ENCODE data around the gene ISG20L2.

Gene ISG20L2

DNA sequence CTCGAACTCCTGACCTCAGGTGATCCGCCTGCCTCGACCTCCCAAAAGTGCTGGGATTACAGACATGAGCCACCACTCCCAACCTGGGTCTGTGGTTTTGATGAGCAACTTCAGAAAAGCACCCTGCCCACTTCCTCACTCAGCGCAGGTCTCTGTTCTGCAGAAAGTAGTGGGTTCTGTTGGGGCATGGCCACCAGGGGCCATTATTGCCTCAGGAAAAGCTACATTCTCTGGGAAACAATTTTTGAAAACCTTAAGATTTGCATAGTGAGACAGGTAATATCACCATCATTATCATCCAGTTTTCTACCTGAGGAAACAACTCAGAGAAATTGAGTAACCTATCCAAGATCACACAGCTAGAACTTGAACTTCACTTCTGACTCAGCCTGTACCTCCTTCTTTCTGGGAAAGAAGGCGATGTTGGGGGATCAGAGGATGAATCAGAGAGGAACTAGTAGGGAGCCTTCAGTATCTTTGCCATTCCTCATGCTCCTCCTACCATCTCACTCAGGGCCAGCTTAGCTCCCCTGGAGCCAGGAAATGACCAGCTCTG lies 44.3 kb downstream of the ISG20L2 start:
- DNase-seq: peak; percentile 20

DNA sequence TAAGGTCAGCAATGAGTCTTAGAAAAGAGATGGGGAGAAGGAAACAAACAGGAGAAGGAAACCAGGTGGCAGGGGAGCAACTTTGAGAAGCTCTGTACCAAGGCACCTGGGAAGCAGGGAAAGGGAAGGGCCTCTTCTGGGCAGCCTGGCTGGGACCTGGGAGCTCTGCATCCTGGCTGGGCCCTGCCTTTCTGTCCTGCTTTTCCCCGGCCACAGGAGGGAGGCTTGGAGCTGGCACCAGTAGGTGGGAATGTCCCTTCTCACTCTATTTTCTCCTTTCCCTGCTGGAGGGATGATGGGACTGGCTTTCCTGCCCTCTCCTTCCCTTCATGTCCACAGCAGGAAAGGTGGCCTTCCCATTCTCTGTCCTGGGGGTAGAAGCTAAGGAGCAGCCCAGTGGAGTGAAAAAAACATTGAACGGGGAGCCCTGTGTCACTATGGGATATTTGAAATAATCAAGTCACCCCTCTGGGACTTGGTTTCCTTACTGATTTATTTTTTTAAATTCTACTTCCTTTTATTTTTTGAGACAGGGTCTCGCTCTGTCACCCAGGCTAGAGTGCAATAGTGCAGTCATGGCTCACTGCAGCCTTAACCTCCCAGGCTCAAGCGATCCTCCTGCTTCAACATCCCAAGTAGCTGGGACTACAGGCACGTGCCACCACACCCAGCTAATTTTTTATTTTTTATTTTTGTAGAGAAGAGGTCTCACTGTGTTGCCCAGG lies 46.2 kb downstream of the ISG20L2 start:
- no peak for DNase-seq

DNA sequence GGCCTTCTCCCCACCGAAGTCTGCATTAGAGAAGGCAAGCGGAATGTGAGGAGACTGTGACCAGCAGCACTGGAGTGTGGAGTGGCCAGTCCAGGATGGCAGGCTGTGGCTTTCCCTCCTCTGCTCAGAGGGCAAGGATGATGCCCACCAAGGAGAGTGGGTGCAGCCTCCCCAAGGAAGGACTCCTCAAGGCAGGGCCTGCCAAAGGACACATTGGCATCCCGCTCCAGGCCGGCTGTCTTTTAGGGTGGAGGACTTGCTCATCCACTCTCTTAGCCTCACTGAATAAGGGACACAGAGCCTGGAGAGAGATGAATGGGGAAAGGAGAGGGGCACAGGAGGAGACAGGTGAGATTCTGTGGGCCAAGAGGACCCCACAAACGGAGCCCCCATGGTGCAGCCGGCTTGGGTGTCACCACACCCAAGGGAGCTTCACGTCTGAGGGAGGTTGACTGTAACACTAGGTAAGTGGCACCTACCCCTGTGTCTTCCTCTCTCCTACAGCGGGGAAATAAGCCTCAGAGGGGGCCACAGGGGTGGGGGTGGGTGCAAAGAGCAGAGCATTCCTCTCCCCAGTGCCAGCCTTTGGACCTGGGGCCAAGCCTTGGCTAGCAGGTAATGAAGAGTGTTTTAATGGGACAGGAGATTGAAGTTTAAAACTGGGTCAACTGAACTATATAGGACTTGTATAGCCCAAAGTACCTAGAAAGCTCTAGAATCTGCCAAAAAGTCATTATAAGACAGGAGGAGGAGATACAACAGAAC lies 47.2 kb downstream of the ISG20L2 start:
- DNase-seq: no peak

DNA sequence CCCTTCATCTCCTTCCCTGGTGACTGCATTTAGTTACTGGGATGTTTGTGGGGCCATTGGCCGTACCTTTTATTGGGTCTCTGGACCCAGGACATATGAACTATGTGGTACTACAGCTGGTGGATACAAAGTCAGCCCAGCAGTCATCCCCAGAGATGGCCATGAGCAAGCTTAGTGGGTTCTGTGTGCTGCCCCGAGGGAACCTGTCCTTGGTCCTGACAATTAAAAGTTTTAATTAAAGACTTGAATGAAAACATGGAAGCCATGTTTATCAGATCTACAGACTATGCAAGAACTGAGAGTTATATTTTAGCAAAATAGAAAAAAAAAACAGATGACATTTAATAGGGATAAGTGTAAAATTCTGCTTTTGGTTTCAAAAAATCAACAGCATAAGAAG lies 48.5 kb downstream of the ISG20L2 start:
- DNase-seq: no peak

DNA sequence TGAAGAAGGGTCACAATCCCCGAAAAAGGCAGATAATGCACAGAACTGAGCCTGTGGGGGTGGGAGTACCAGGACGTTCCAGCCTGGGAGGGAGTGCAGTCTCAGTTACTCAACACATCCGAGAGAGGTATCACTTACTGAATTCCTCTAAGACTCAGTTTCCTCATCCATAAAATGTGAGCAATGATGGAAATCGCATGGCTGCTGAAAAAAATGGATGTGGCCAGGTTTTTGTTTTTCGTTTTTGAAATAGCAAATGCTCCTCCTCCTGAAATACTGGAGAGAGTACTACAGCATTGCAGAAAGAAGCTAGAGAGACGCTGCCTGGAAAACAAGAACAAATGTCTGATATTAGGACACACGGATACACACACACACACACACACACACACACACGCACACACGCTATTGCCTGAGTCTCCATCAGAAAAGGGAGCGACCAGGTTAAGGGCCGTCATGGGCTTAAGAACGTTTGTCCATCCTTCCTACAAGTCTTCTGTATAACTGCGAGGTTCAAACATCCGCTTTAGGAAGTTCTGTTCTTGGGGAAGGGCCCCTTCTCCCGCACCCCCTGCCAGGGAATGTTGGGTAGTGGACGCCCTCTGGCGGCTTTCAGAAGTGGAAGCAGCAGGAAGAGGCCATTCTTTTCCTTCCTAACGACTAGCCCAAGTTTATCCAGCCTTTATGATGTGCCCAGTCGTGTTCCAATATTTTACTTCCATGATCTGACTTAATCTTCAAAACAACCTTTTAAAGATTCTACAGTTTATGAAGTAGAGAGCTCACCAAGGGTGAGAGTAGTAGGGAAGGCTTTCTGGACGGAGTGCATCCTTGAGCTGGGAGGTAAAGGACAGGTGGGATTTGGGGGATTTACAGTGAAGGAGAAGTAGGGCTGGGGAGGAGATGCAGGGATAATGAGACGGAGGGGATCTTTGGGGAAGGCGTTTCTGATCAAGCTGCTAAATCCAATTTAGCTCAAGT lies 50.7 kb downstream of the ISG20L2 start:
- peak; percentile 51 for DNase-seq

DNA sequence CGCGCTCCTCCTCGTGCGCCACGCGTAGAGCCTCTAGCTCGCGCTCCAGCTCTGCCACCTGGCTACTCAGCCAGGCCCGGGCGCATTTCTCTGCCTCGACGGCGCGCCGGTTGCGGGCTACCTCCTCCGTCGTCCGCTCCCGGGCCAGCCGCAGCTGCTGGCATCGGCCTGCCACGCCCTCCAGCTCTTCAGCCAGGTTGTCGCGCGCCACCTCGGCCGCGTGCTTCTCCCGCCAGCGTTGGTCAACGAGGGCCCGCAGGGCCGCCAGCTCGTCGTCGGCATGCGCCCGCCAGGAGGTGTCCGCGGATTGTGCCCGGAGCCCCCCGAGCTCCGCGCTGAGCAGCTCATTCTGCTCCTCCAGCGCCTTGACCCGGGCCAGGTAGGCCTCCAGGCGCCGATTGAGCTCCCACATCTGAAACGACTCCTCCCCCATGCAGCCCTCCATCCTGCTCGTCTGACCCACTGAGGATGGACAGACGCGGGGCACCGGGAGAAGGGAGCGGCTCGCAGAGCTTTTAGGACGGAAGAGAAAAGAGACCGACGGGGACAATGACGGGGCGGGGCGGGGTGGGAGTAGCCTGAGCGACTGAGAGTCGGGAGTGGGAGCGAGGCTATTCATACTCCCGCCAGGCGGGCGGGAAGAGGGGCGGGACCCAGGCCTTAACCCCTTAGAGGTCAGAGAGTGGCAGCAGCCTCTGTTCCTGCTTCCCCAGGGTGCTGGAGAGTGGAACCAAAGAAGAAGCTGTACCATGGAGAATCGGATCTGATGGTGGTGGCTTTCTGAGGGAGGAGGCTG lies 51.5 kb downstream of the ISG20L2 start, which contains the start of gene NES:
Gene NES (minus strand): TSS at position 588 of the 796 bp plus-strand sequence. CDS start 143 bp downstream, at position 445.
- DNase-seq: peak; percentile 13

DNA sequence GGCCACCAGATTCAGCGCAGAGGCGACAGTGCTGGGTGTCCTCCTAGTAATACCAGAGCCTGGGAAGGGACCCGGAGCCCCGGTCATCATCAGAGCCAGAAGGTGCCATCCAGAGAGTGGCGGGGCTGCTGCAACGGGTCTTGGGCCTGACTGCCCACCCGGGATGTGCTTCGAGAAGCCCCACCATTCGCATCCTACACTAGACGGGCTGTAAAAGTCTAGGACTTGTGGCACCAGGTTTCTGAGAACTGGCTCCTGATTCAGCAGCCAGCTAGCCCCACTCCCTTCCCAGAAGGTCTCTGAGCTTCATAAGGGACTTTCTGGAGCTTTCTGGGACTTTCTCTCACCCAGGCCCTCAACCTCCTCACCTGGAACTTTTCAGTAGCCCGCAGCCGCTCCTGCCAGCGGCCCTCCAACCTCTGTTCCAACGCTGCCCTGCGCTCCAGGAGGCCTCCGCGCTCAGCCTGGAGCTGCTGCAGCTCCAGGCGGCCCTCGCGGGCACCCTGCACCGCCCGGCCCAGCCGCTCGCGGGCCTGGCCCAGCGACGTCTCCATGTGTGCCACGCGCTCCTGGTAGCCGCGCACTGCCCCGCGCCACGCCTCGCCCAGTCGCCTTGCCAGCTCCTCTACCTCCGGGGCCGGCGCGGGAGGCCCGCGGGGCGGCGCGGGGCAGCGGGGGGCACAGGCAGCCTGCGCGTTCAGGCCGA lies 52.3 kb downstream of the ISG20L2 start:
- DNase-seq: no peak

DNA sequence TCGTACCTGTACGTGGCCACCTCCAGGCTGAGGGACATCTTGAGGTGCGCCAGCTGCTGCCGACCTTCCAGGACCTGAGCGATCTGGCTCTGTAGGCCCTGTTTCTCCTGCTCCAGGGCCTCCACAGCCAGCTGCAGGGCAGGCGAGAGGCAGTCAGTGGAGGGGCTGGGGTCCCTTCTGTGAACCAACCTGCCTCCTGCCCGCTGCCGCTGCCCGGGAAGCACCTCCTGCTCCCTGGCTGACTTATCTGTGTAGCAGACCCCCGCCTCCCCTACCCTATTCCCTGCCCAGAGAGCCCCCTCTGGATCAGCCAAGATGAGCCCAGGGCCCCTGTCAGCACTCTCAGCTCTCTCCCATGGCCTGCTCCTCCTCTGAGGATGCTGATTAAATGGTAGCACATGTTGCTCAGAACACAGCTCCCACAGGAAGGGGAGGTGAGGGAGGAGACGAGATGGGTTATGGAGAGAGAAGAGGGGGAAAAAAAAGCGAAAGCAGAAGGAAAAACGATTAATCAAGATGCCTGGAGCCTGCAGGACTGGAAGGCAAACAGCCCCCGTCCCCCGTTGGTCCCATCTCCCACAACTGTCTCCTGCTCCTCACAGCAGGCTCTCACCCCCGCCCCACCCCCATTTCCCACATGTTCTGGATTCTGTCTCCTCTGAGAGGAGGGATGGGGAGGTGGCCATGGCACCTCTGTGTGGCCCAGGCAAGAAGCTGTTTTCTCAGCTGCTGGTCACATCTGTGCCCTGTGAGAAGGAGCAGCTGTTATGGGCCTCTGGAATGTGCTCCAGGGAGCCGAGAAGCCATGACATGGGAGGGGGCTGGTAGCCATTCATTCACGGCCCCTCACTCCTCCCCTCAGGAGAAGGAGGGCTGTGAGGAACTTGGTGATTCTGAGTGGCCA lies 53.1 kb downstream of the ISG20L2 start:
- no peak for DNase-seq

DNA sequence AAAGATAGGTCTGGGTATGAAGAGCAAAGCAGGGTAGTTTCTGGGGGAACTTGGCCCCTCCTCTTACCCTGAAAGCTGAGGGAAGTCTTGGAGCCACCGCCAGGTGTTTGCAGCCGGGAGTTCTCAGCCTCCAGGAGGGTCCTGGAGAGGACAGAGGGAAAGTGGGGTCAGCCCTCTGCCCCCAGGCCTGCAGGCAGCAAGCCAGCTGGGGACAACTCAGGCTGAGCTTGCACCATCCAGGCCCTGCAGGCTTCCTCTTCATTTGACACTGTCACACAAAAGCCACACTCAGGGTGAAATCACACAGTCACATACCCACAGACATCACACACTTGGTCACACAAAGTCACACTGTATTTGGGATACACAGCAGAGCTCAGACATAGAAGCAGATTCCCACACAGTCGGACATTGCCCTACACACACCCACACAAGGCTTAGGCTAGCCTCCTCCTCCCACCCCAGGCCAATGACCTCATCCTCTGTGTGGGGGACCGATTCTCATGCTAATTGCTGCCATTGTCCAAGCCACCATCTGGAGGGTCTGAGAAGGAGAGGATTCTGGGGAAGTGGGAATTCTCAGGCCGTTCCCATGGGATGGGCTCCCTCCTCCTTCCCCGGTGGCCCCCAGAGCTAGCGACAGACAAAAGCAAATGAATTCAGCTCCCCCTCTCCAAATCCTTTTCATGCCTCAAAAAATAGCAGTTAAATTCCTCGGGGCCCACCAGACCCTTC lies 55.0 kb downstream of the ISG20L2 start:
- DNase-seq: no peak
